Activated CD4-positive, alpha-beta memory T cell treated with anti-CD3 and anti-CD28 coated beads, Interleukin-2, amount 10 ng/mL, durations not matched to agents 7 days and 5 days (primary cell): ENCODE measurements around the gene PAPSS2. TPM values are rescaled to one million over a fixed set of nuclear protein-coding genes. Genes with fewer than 3 reads are reported as not detected.

Experiments used
- CTCF ChIA-PET: fragments of 350-600 bp; sonication (Branson Sonifier 250); formaldehyde crosslinking; loops from one replicate; lab custom pipeline; 2021; ENCODE audit warnings: antibody characterized with exemption, inconsistent platforms; lab: Charles Lee
- POLR2A ChIA-PET: fragments of 350-600 bp; sonication (Branson Sonifier 250); formaldehyde crosslinking; loops from one replicate; lab custom pipeline; 2021; ENCODE audit warnings: antibody characterized with exemption; lab: Charles Lee
- DNase-seq: peaks from one replicate; pipeline ENCODE4 v3.0.0-alpha.2; 2020
- H3K27ac Mint-ChIP-seq: one replicate; pipeline ENCODE4 v1.8.0; 2021; ENCODE audit warnings: mild to moderate bottlenecking, mixed read lengths
- H3K27me3 Mint-ChIP-seq: one replicate; pipeline ENCODE4 v1.8.0; 2021; ENCODE audit warnings: mixed read lengths
- H3K36me3 Mint-ChIP-seq: one replicate; pipeline ENCODE4 v1.8.0; 2021; ENCODE audit warnings: low read depth, mixed read lengths
- H3K4me1 Mint-ChIP-seq: one replicate; pipeline ENCODE4 v1.8.0; 2021; ENCODE audit warnings: mixed read lengths
- H3K4me3 Mint-ChIP-seq: one replicate; pipeline ENCODE4 v1.8.0; 2021; ENCODE audit warnings: mild to moderate bottlenecking, mixed read lengths
- H3K9me3 Mint-ChIP-seq: one replicate; pipeline ENCODE4 v1.8.0; 2021; ENCODE audit warnings: mixed read lengths
- total RNA-seq, 2 experiments: library from RNA; stranded (reverse); gene quantifications; one replicate each; pipeline ENCODE4 v1.2.3, GENCODE V29; 2021

The PAPSS2 gene
- total RNA-seq, 2 experiments from 2014 or later = 0.13 TPM; not detected in 1

- ChIA-PET POLR2A (no interaction called here), CTCF (interaction anchor here (0.6 kb wide), 1 partner anchor 608 kb away, joined by 4 read pairs; no protein-coding TSS in a partner anchor)
- Mint-ChIP-seq H3K4me3 (no peak overlapping the region), H3K36me3 (peaks cover 34% of the 10 kb centered on the region), H3K27me3 (no peaks in the 10 kb centered on the region), H3K27ac (no peak overlapping the region), H3K9me3 (no peaks in the 10 kb centered on the region), H3K4me1 (peaks cover 23% of the 10 kb centered on the region)
- DNase-seq = no peak
These were observed 94.6 kb downstream of the PAPSS2 start for GRCh38 chr10:87753995-87754866.

GRCh38 chr10:87757685-87758084 is 98.0 kb downstream of the PAPSS2 start:
- H3K27me3 Mint-ChIP-seq = no peaks in the 10 kb centered on the region
- DNase-seq = no peak
- POLR2A ChIA-PET = interaction anchor here (1.3 kb wide), 1 partner anchor 18 kb away, joined by 3 read pairs; no protein-coding TSS in a partner anchor
- H3K27ac Mint-ChIP-seq = no peak overlapping the region
- H3K4me3 Mint-ChIP-seq = no peak overlapping the region
- H3K4me1 Mint-ChIP-seq = peaks cover 20% of the 10 kb centered on the region
- no peaks in the 10 kb centered on the region for H3K9me3 Mint-ChIP-seq
- H3K36me3 Mint-ChIP-seq = peaks cover 50% of the 10 kb centered on the region
- CTCF ChIA-PET = interaction anchor here (1.2 kb wide), 1 partner anchor 23 kb away, joined by 3 read pairs; no protein-coding TSS in a partner anchor

- no peaks in the 10 kb centered on the region for H3K27me3 Mint-ChIP-seq
- H3K4me3 Mint-ChIP-seq = no peak overlapping the region
- no peak overlapping the region for H3K27ac Mint-ChIP-seq
- H3K36me3 Mint-ChIP-seq = peaks cover 36% of the 10 kb centered on the region
- POLR2A ChIA-PET = interaction anchor here (1.1 kb wide), 1 partner anchor 9 kb away, joined by 3 read pairs; no protein-coding TSS in a partner anchor
- H3K9me3 Mint-ChIP-seq = no peaks in the 10 kb centered on the region
- no peak for DNase-seq
- H3K4me1 Mint-ChIP-seq = peaks cover 18% of the 10 kb centered on the region
- CTCF ChIA-PET = interaction anchor here (1.6 kb wide), 1 partner anchor 8 kb away, joined by 3 read pairs; no protein-coding TSS in a partner anchor
These were observed 99.9 kb downstream of the PAPSS2 start for GRCh38 chr10:87759551-87759950.

GRCh38 chr10:87760195-87760905 is 100.7 kb downstream of the PAPSS2 start:
- Mint-ChIP-seq H3K9me3 (no peaks in the 10 kb centered on the region), H3K36me3 (peaks cover 41% of the 10 kb centered on the region)
- POLR2A ChIA-PET = interaction anchor here (1.2 kb wide), 1 partner anchor 26 kb away, joined by 3 read pairs; no protein-coding TSS in a partner anchor

GRCh38 chr10:87761153-87761552 is 101.5 kb downstream of the PAPSS2 start:
- Mint-ChIP-seq H3K4me3 (no peak overlapping the region), H3K27ac (no peak overlapping the region), H3K9me3 (no peaks in the 10 kb centered on the region), H3K4me1 (peaks cover 18% of the 10 kb centered on the region), H3K36me3 (peaks cover 38% of the 10 kb centered on the region), H3K27me3 (no peaks in the 10 kb centered on the region)
- DNase-seq = no peak
- ChIA-PET CTCF (interaction anchor here (1.8 kb wide), 1 partner anchor 12 kb away, joined by 5 read pairs; no protein-coding TSS in a partner anchor), POLR2A (interaction anchor here (1.2 kb wide), 1 partner anchor 25 kb away, joined by 3 read pairs; no protein-coding TSS in a partner anchor)

More at GRCh38 chr10:87760195-87760905, 100.7 kb downstream of the PAPSS2 start:
- H3K27me3 Mint-ChIP-seq = no peaks in the 10 kb centered on the region
- H3K4me3 Mint-ChIP-seq = no peak overlapping the region
- no peak for DNase-seq
- H3K27ac Mint-ChIP-seq = no peak overlapping the region
- CTCF ChIA-PET = interaction anchor here (0.8 to 1.8 kb wide), 3 partner anchors 9 to 12 kb away, joined by 3 to 5 read pairs (median 3); no protein-coding TSS in a partner anchor
- H3K4me1 Mint-ChIP-seq = peaks cover 18% of the 10 kb centered on the region

GRCh38 chr10:87761892-87762291 is 102.2 kb downstream of the PAPSS2 start:
- POLR2A ChIA-PET = interaction anchor here (0.7 to 1.2 kb wide), 2 partner anchors 24 to 56 kb away, joined by 3 read pairs; partner anchors contain the start of gene ATAD1
- Mint-ChIP-seq H3K4me1 (peaks cover 18% of the 10 kb centered on the region), H3K4me3 (no peak overlapping the region), H3K27ac (peak overlapping the region; percentile 38), H3K9me3 (no peaks in the 10 kb centered on the region), H3K36me3 (peaks cover 36% of the 10 kb centered on the region), H3K27me3 (no peaks in the 10 kb centered on the region)
- CTCF ChIA-PET = interaction anchor here (0.8 to 1.8 kb wide), 2 partner anchors 11 to 18 kb away, joined by 3 to 5 read pairs; no protein-coding TSS in a partner anchor
- DNase-seq = peak; percentile 41

- H3K4me1 Mint-ChIP-seq = peaks cover 18% of the 10 kb centered on the region
- H3K9me3 Mint-ChIP-seq = no peaks in the 10 kb centered on the region
- H3K27ac Mint-ChIP-seq = no peak overlapping the region
- POLR2A ChIA-PET = no interaction called here
- CTCF ChIA-PET = interaction anchor here (0.7 kb wide), 1 partner anchor 128 kb away, joined by 8 read pairs; no protein-coding TSS in a partner anchor
- H3K4me3 Mint-ChIP-seq = no peak overlapping the region
- DNase-seq = no peak
- peaks cover 46% of the 10 kb centered on the region for H3K36me3 Mint-ChIP-seq
- no peaks in the 10 kb centered on the region for H3K27me3 Mint-ChIP-seq
These were observed 103.6 kb downstream of the PAPSS2 start for GRCh38 chr10:87763086-87763861.

- H3K27ac Mint-ChIP-seq = no peak overlapping the region
- peaks cover 18% of the 10 kb centered on the region for H3K4me1 Mint-ChIP-seq
- ChIA-PET CTCF (no interaction called here), POLR2A (no interaction called here)
- DNase-seq = no peak
- H3K27me3 Mint-ChIP-seq = no peaks in the 10 kb centered on the region
- H3K36me3 Mint-ChIP-seq = peaks cover 49% of the 10 kb centered on the region
- H3K4me3 Mint-ChIP-seq = no peak overlapping the region
- no peaks in the 10 kb centered on the region for H3K9me3 Mint-ChIP-seq
These were observed 104.6 kb downstream of the PAPSS2 start for GRCh38 chr10:87764072-87764934.

GRCh38 chr10:87765666-87766376 is 106.1 kb downstream of the PAPSS2 start:
- ChIA-PET CTCF (no interaction called here), POLR2A (interaction anchor here (0.6 to 1.9 kb wide), 2 partner anchors 17 to 21 kb away, joined by 3 to 4 read pairs; no protein-coding TSS in a partner anchor)
- Mint-ChIP-seq H3K27me3 (no peaks in the 10 kb centered on the region), H3K27ac (no peak overlapping the region), H3K36me3 (peaks cover 44% of the 10 kb centered on the region), H3K9me3 (no peaks in the 10 kb centered on the region), H3K4me3 (no peak overlapping the region), H3K4me1 (peaks cover 14% of the 10 kb centered on the region)
- DNase-seq = no peak

- no peak overlapping the region for H3K27ac Mint-ChIP-seq
- peaks cover 34% of the 10 kb centered on the region for H3K36me3 Mint-ChIP-seq
These were observed 107.6 kb downstream of the PAPSS2 start for GRCh38 chr10:87767253-87767652.

More at GRCh38 chr10:87767253-87767652, 107.6 kb downstream of the PAPSS2 start:
- Mint-ChIP-seq H3K27me3 (no peaks in the 10 kb centered on the region), H3K4me3 (no peak overlapping the region), H3K9me3 (no peaks in the 10 kb centered on the region), H3K4me1 (peaks cover 5% of the 10 kb centered on the region)
- no peak for DNase-seq
- ChIA-PET CTCF (no interaction called here), POLR2A (interaction anchor here (1.9 kb wide), 1 partner anchor 15 kb away, joined by 4 read pairs; no protein-coding TSS in a partner anchor)
